Kidney (tissue), 14 donors: Measurements from ENCODE around the gene DYNLL1. TPM values are rescaled to one million over a fixed set of nuclear protein-coding genes. Genes with fewer than 3 reads are reported as not detected.

Source experiments
- DNase-seq, 5 donors: peaks; one replicate each; pipeline ENCODE4 v3.0.0-alpha.2; 2013 to 2020
- FAIRE-seq: peaks from 2 replicates; lab custom pipeline; 2012; peaks lifted over from hg19 to GRCh38; lab: Jason Lieb, UNC
- H3K27ac ChIP-seq, 2 donors: one replicate each; pipeline ENCODE4 v1.7.0; 2013; ENCODE audit warnings: low read depth in 2 of 2, low read length in 2 of 2, inconsistent platforms in 1 of 2
- H3K27me3 ChIP-seq: one replicate; pipeline ENCODE4 v1.7.1; 2013; ENCODE audit warnings: low read length, inconsistent platforms; ENCODE audit not compliant: control insufficient read depth, insufficient read depth
- H3K36me3 ChIP-seq, 3 donors: one replicate each; pipeline versions ENCODE4 v1.7.0 to v1.7.1; 2013; ENCODE audit warnings: low read length in 3 of 3, control low read depth in 1 of 3, inconsistent platforms in 1 of 3; ENCODE audit not compliant: insufficient read depth in 3 of 3, control insufficient read depth in 2 of 3
- H3K4me1 ChIP-seq, 3 donors: one replicate each; pipeline versions ENCODE4 v1.7.0 to v1.7.1; 2013; ENCODE audit warnings: low read length in 3 of 3, inconsistent platforms in 1 of 3, low read depth in 1 of 3; ENCODE audit not compliant: control insufficient read depth in 2 of 3, insufficient read depth in 2 of 3
- H3K4me3 ChIP-seq, 3 donors: one replicate each; pipeline versions ENCODE4 v1.7.0 to v1.8.1; 2013; ENCODE audit warnings: low read length in 3 of 3, control low read depth in 1 of 3, inconsistent platforms in 1 of 3
- H3K9ac ChIP-seq, 3 donors: one replicate each; pipeline versions ENCODE4 v1.7.0 to v1.7.1; 2013; ENCODE audit warnings: low read length in 3 of 3, control low read depth in 1 of 3, inconsistent platforms in 1 of 3
- H3K9me3 ChIP-seq, 3 donors: one replicate each; pipeline versions ENCODE4 v1.7.0 to v1.7.1; 2013; ENCODE audit warnings: low read length in 3 of 3, control low read depth in 1 of 3, inconsistent platforms in 1 of 3; ENCODE audit not compliant: control insufficient read depth in 2 of 3, insufficient read depth in 1 of 3
- CTCF ChIP-seq: IDR thresholded peaks from 3 replicates; pipeline ENCODE4 v1.5.1; 2012; ENCODE audit warnings: mild to moderate bottlenecking, moderate library complexity, borderline replicate concordance; ENCODE audit not compliant: insufficient read depth; ENCODE audit errors: extremely low read depth
- intact Hi-C: fragments of 100-400 bp; cut with DNase I; formaldehyde crosslinking; loops from one replicate; pipeline ENCODE4 v1.11.1; 2022
- polyA plus RNA-seq: library from polyadenylated mRNA; stranded (reverse); fragments of 350-450 nt; fragmentation: Illumina TruSeq; extraction: RNeasy Lipid Tissue Mini Kit (QIAGEN cat#74804); gene quantifications from one replicate; pipeline ENCODE4 v1.2.3, GENCODE V29; 2014; ENCODE audit warnings: low read depth, low replicate concordance; ENCODE audit not compliant: insufficient read depth
- total RNA-seq: library from RNA; stranded (reverse); fragmentation: NEBNext Ultra II Directional; extraction: Animal tissue kit (Norgen Biotek cat#: 25700); gene quantifications from one replicate; pipeline ENCODE4 v1.2.1, GENCODE V29; 2021
- donor health status: control.
- donor health status: control.
- donor health status: control.
- donor health status: control.
- donor health status: control.
- donor health status: DM: yes; HTN: yes; CAD: no.
- donor health status: Normal renal cell carcinoma (clear cell type).

DYNLL1 gene
- total and polyA plus RNA-seq, 2 donors from 2014 or later: 258 to 757 TPM

- H3K27me3 ChIP-seq: no peaks in the 10 kb centered on the region
- H3K9me3 ChIP-seq: no peaks in the 10 kb centered on the region
- no peak for DNase-seq
- no peak for FAIRE-seq
- no peaks in the 10 kb centered on the region for H3K36me3 ChIP-seq
- H3K4me1 ChIP-seq: no peaks in the 10 kb centered on the region
- no peak overlapping the region for H3K4me3 ChIP-seq
- TF ChIP-seq CTCF: no peak
- no peak overlapping the region for H3K9ac ChIP-seq
- intact Hi-C loops: no loop called here
- no peak overlapping the region for H3K27ac ChIP-seq
These were observed 21.9 kb upstream of the DYNLL1 start for GRCh38 chr12:120473807-120474615.

- no peak for TF ChIP-seq CTCF
- intact Hi-C loops: no loop called here
- Histone ChIP-seq H3K27ac (no peak overlapping the region), H3K9me3 (no peaks in the 10 kb centered on the region), H3K4me1 (no peaks in the 10 kb centered on the region), H3K4me3 (no peak overlapping the region), H3K9ac (no peak overlapping the region), H3K27me3 (no peaks in the 10 kb centered on the region), H3K36me3 (no peaks in the 10 kb centered on the region)
- DNase-seq: peak in 3 of 5 donors; percentile 53 to 84 (median 75)
- no peak for FAIRE-seq
These were observed 21.3 kb upstream of the DYNLL1 start for GRCh38 chr12:120474616-120474960.

DNA sequence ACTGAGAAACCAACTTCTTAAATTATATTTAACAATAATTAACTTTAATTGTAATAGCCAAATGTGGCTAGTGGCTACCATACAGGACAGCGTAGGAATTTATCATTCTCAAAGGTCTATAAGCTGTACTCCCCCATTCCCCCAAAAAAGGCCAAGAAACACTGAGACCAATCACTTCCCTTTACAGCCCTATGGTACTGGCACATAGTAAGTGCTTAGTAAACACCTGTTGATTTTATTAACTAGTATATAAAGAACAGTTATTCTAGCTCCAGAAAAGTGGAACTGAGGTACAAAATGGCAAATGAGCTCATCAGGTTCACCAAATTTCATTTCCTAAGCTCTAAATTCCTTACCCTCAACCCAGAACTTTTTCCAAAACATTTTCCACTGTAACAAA, 20.3 kb upstream of the DYNLL1 start:
- H3K27ac ChIP-seq: no peak overlapping the region
- intact Hi-C loops: no loop called here

More for the DNA sequence above, 20.3 kb upstream of the DYNLL1 start:
- Histone ChIP-seq H3K9me3 (no peaks in the 10 kb centered on the region), H3K4me3 (no peak overlapping the region), H3K4me1 (no peaks in the 10 kb centered on the region), H3K27me3 (no peaks in the 10 kb centered on the region), H3K9ac (no peak overlapping the region), H3K36me3 (no peaks in the 10 kb centered on the region)
- no peak for TF ChIP-seq CTCF
- FAIRE-seq (no peak), DNase-seq (no peak)
